IMR-90 (cell line): ENCODE data around the gene SCAANT1. TPM values are rescaled to one million over a fixed set of nuclear protein-coding genes. Genes with fewer than 3 reads are reported as not detected.
A peak's percentile ranks its signal among the peaks of the same experiment; 100 is the strongest.

Experiments used
- ATAC-seq: fragments of 200-7000 bp; cut with Tn5 transposase; 2 replicates; pipeline ENCODE4 v1.9.1; 2020; ENCODE audit warnings: low read depth, mild to moderate bottlenecking, moderate library complexity
- BruUV-seq: library from RNA; stranded (reverse); fragments of 400-500 nt; replicated peaks from 2 replicates; lab custom pipeline; 2021; lab: Mats Ljungman, UMichigan
- CTCF ChIA-PET: fragments of 300-600 bp; formaldehyde crosslinking; extraction: SDS; loops from one replicate; lab custom pipeline; 2021; ENCODE audit warnings: antibody characterized with exemption; lab: Yijun Ruan, JAX
- POLR2A ChIA-PET: fragments of 300-600 bp; sonication (Branson Sonifier 250); formaldehyde crosslinking; loops from one replicate; lab custom pipeline; 2022; ENCODE audit warnings: antibody characterized with exemption; ENCODE audit not compliant: unreplicated experiment; lab: Charles Lee
- DNase-seq: peaks from one replicate; pipeline ENCODE4 v3.0.0; 2013
- H2AFZ ChIP-seq: replicated peaks from 2 replicates; pipeline ENCODE3; 2013; ENCODE audit warnings: low read length, mild to moderate bottlenecking; ENCODE audit not compliant: poor library complexity
- H2AK5ac ChIP-seq: 2 replicates; pipeline ENCODE4 v1.6.1; 2013; ENCODE audit warnings: low read depth, low read length, inconsistent platforms
- H2AK9ac ChIP-seq: replicated peaks from 2 replicates; pipeline ENCODE3; 2013; ENCODE audit warnings: mild to moderate bottlenecking, low read depth, low read length, moderate library complexity; ENCODE audit not compliant: poor library complexity
- H2BK120ac ChIP-seq: 2 replicates; pipeline ENCODE4 v1.6.1; 2013; ENCODE audit warnings: low read depth, low read length, inconsistent platforms
- H2BK15ac ChIP-seq: 3 replicates; pipeline ENCODE4 v1.6.1; 2013; ENCODE audit warnings: low read depth, low read length, inconsistent platforms
- H2BK20ac ChIP-seq: 2 replicates; pipeline ENCODE4 v1.6.1; 2013; ENCODE audit warnings: low read depth, mild to moderate bottlenecking, inconsistent platforms, low read length, moderate library complexity
- H2BK5ac ChIP-seq: 2 replicates; pipeline ENCODE4 v1.6.1; 2013; ENCODE audit warnings: mild to moderate bottlenecking, low read depth, low read length, inconsistent platforms; ENCODE audit not compliant: poor library complexity, severe bottlenecking
- H3K14ac ChIP-seq: replicated peaks from 2 replicates; pipeline ENCODE4 v1.6.1; 2013; ENCODE audit warnings: low read depth, low read length, inconsistent platforms
- H3K18ac ChIP-seq: 2 replicates; pipeline ENCODE4 v1.6.1; 2013; ENCODE audit warnings: low read depth, low read length, control low read depth
- H3K23ac ChIP-seq: 2 replicates; pipeline ENCODE4 v1.6.1; 2013; ENCODE audit warnings: low read depth, low read length, inconsistent platforms
- H3K27ac ChIP-seq: 2 replicates; pipeline ENCODE4 v1.5.1; 2013; ENCODE audit warnings: mild to moderate bottlenecking, control low read depth, low read length; ENCODE audit not compliant: insufficient read depth
- H3K27me3 ChIP-seq: 2 replicates; pipeline ENCODE4 v1.6.1; 2013; ENCODE audit warnings: low read length; ENCODE audit not compliant: control insufficient read depth, insufficient read depth
- H3K36me3 ChIP-seq: 2 replicates; pipeline ENCODE4 v1.6.1; 2013; ENCODE audit warnings: low read length, mixed read lengths; ENCODE audit not compliant: control insufficient read depth, insufficient read depth
- H3K4ac ChIP-seq: 2 replicates; pipeline ENCODE4 v1.6.1; 2013; ENCODE audit warnings: low read depth, low read length, inconsistent platforms
- H3K4me1 ChIP-seq: 2 replicates; pipeline ENCODE4 v1.6.1; 2013; ENCODE audit warnings: low read length, mixed read lengths; ENCODE audit not compliant: control insufficient read depth, insufficient read depth
- H3K4me2 ChIP-seq: 2 replicates; pipeline ENCODE4 v1.6.1; 2013; ENCODE audit warnings: low read depth, mild to moderate bottlenecking, control low read depth, low read length, moderate library complexity
- H3K4me3 ChIP-seq: 2 replicates; pipeline ENCODE4 v1.5.1; 2013; ENCODE audit warnings: low read depth, mild to moderate bottlenecking, control low read depth, low read length, moderate library complexity; ENCODE audit not compliant: insufficient read depth
- H3K56ac ChIP-seq: 2 replicates; pipeline ENCODE4 v1.6.1; 2013; ENCODE audit warnings: low read length, inconsistent platforms; ENCODE audit not compliant: insufficient read depth; ENCODE audit errors: extremely low read depth
- H3K79me1 ChIP-seq, 2 experiments: 2 replicates each; pipeline ENCODE4 v1.6.1; 2013; ENCODE audit warnings: low read length in 2 of 2, inconsistent platforms in 1 of 2, low read depth in 1 of 2
- H3K9ac ChIP-seq: 2 replicates; pipeline ENCODE4 v1.6.1; 2013; ENCODE audit warnings: low read depth, low read length, control low read depth
- H3K9me1 ChIP-seq: 2 replicates; pipeline ENCODE4 v1.6.1; 2013; ENCODE audit warnings: low read length, inconsistent platforms; ENCODE audit not compliant: insufficient read depth
- H3K9me3 ChIP-seq: 2 replicates; pipeline ENCODE4 v1.6.1; 2013; ENCODE audit warnings: low read length; ENCODE audit not compliant: control insufficient read depth, insufficient read depth
- H4K20me1 ChIP-seq: 2 replicates; pipeline ENCODE4 v1.6.1; 2013; ENCODE audit warnings: low read length, inconsistent platforms; ENCODE audit not compliant: insufficient read depth
- H4K5ac ChIP-seq: 2 replicates; pipeline ENCODE4 v1.6.1; 2013; ENCODE audit warnings: mild to moderate bottlenecking, low read depth, low read length, control low read depth
- H4K8ac ChIP-seq, 2 experiments: 2 replicates each; pipeline ENCODE4 v1.6.1; 2013; ENCODE audit warnings: low read depth in 2 of 2, low read length in 2 of 2, control low read depth in 1 of 2, inconsistent platforms in 1 of 2
- H4K91ac ChIP-seq: 2 replicates; pipeline ENCODE4 v1.6.1; 2013; ENCODE audit warnings: low read depth, low read length, inconsistent platforms; ENCODE audit not compliant: insufficient read depth
- BHLHE40 ChIP-seq: fragments of 150-350 bp; IDR thresholded peaks from 2 replicates; pipeline ENCODE4 v1.6.1; 2016; ENCODE audit warnings: mild to moderate bottlenecking, low read depth, low read length
- CEBPB ChIP-seq: IDR thresholded peaks from 2 replicates; pipeline ENCODE4 v1.6.1; 2012; ENCODE audit warnings: low read depth, low read length, improper control_type of control experiment
- CHD1 ChIP-seq: IDR thresholded peaks from 2 replicates; pipeline ENCODE4 v1.6.1; 2012; ENCODE audit warnings: low read depth, low read length, improper control_type of control experiment
- CTCF ChIP-seq: conservative IDR thresholded peaks from 2 replicates; pipeline ENCODE4 v1.5.1; 2012; ENCODE audit warnings: mild to moderate bottlenecking, low read depth, low read length, improper control_type of control experiment
- MAFK ChIP-seq: IDR thresholded peaks from 2 replicates; pipeline ENCODE4 v1.6.1; 2012; ENCODE audit warnings: low read depth, low read length, improper control_type of control experiment
- MAZ ChIP-seq: IDR thresholded peaks from 2 replicates; pipeline ENCODE4 v1.6.1; 2012; ENCODE audit warnings: low read depth, mild to moderate bottlenecking, low read length, improper control_type of control experiment, moderate library complexity, borderline replicate concordance
- NFE2L2 ChIP-seq: fragments of 150-350 bp; IDR thresholded peaks from 2 replicates; pipeline ENCODE4 v1.6.1; 2016; ENCODE audit warnings: low read depth, mild to moderate bottlenecking, low read length
- POLR2A ChIP-seq: IDR thresholded peaks from 2 replicates; pipeline ENCODE4 v1.6.1; 2012; ENCODE audit warnings: mild to moderate bottlenecking, low read depth, low read length
- RAD21 ChIP-seq: IDR thresholded peaks from 2 replicates; pipeline ENCODE4 v1.6.1; 2012; ENCODE audit warnings: low read length, improper control_type of control experiment
- RCOR1 ChIP-seq: IDR thresholded peaks from 2 replicates; pipeline ENCODE4 v1.6.1; 2012; ENCODE audit warnings: mild to moderate bottlenecking, low read length, improper control_type of control experiment; ENCODE audit not compliant: insufficient replicate concordance
- SMC3 ChIP-seq: fragments of 150-350 bp; IDR thresholded peaks from 2 replicates; pipeline ENCODE4 v1.6.1; 2016; ENCODE audit warnings: low read depth, mild to moderate bottlenecking, antibody characterized with exemption, low read length, moderate library complexity
- USF2 ChIP-seq: fragments of 150-350 bp; IDR thresholded peaks from 2 replicates; pipeline ENCODE4 v1.6.1; 2017; ENCODE audit warnings: mild to moderate bottlenecking, antibody characterized with exemption, low read length, low read depth
- WGBS, 2 experiments: methylation state at CpG; one replicate each; pipeline versions ENCODE4 v1.1.5 to v1.1.7; 2013; ENCODE audit warnings: missing lambda C conversion rate in 2 of 2; ENCODE audit not compliant: insufficient read length in 1 of 2; ENCODE audit errors: extremely low coverage in 2 of 2; 5-methylcytosine and 5-hydroxymethylcytosine counted together
- dilution Hi-C: fragments of 300-500 bp; cut with HindIII; formaldehyde crosslinking; loops from one replicate; pipeline ENCODE4 v1.14.3; 2018; ENCODE audit warnings: low sequenced_read_pairs; ENCODE audit not compliant: unreplicated experiment
- in situ Hi-C: fragments of 300-500 bp; cut with MboI; formaldehyde crosslinking; loops from 3 replicates; pipeline ENCODE4 v1.14.3; 2019; ENCODE audit warnings: low sequenced_read_pairs, inconsistent platforms, mixed read lengths
- intact Hi-C: fragments of 100-400 bp; cut with micrococcal nuclease; formaldehyde crosslinking; loops from 2 replicates; pipeline ENCODE4 v1.10.0; 2022
- polyA plus RNA-seq, 3 experiments: library from polyadenylated mRNA; depleted of rRNA; stranded (reverse); fragments of >200 nt; gene quantifications; 2 replicates each; pipeline ENCODE4 v1.2.3, GENCODE V29; 2012; ENCODE audit warnings: low replicate concordance in 1 of 3
- total RNA-seq: library from RNA; depleted of rRNA; stranded (reverse); fragments of >200 nt; gene quantifications from 2 replicates; pipeline ENCODE4 v1.2.3, GENCODE V29; 2012
- TF ChIP-seq, protein P1 (sequence below): fragments of 150-350 bp; IDR thresholded peaks from 2 replicates; pipeline ENCODE4 v1.6.1; 2016; ENCODE audit warnings: low read depth, mild to moderate bottlenecking, low read length, moderate library complexity, borderline replicate concordance

The SCAANT1 gene
- total and polyA plus RNA-seq, 2 of the 4 experiments (the other 2 are of a cell fraction) = not detected

DNA sequence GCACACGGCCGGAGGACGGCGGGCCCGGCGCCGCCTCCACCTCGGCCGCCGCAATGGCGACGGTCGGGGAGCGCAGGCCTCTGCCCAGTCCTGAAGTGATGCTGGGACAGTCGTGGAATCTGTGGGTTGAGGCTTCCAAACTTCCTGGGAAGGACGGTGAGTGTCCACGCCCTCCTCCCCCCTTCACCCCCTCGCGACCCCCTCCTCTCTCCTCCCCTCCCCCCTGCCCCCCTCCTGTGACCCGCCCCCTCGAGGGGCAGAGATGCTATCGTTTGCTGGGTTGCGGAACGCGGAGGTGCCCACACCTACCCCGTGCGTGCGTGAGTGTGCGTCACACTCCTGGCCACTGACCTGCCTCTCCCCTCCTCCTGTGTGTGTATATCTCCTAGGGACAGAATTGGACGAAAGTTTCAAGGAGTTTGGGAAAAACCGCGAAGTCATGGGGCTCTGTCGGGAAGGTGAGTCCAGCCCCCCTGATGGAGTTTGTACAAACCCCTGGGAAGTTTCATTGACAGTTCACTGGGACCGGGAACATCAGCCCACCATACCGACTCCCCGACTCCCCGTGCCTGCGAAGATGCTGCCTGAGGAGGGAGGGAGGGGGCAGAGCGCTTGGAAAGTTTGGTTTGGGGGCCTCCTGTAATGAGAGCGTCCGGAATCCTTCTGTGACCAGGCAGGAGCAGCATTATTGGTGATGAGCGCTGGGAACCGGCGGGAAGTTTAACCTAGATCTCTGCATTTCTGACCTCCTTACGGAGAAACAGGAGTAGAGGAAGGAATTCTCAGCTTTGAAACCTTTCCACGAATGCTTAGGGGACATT is 795 bp upstream of the SCAANT1 start:
- dilution Hi-C loops = no loop called here
- H3K14ac ChIP-seq = peak overlapping the region; percentile 91
- CTCF ChIA-PET = no interaction called here
- TF ChIP-seq MAFK = no peak
- no peak for TF ChIP-seq BHLHE40
- peak; percentile 55 for TF ChIP-seq CEBPB
- TF ChIP-seq USF2 = peak; percentile 13; the same call in 1 of the 2 replicates
- TF ChIP-seq, protein P1, sequence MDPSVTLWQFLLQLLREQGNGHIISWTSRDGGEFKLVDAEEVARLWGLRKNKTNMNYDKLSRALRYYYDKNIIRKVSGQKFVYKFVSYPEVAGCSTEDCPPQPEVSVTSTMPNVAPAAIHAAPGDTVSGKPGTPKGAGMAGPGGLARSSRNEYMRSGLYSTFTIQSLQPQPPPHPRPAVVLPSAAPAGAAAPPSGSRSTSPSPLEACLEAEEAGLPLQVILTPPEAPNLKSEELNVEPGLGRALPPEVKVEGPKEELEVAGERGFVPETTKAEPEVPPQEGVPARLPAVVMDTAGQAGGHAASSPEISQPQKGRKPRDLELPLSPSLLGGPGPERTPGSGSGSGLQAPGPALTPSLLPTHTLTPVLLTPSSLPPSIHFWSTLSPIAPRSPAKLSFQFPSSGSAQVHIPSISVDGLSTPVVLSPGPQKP = no peak
- TF ChIP-seq RCOR1 = no peak
- peak; percentile 61 for TF ChIP-seq POLR2A
- TF ChIP-seq CTCF = no peak
- no peak for TF ChIP-seq SMC3
- TF ChIP-seq RAD21 = no peak
- TF ChIP-seq NFE2L2 = peak; percentile 72
- no peak for TF ChIP-seq CHD1
- peak; percentile 68; the same call in 1 of the 2 replicates for TF ChIP-seq MAZ

More for the DNA sequence above, 795 bp upstream of the SCAANT1 start:
- Histone ChIP-seq H3K9me3 (no peaks in the 10 kb centered on the region), H3K36me3 (peaks cover 8% of the 10 kb centered on the region), H2AK5ac (peak overlapping the region; percentile 83), H4K91ac (peak overlapping the region; percentile 71; the same call in 1 of the 2 replicates), H3K27ac (peak overlapping the region; percentile 89), H3K23ac (peak overlapping the region; percentile 71), H4K20me1 (peaks cover 18% of the 10 kb centered on the region; the same call in 1 of the 2 replicates), H3K9me1 (peaks cover 6% of the 10 kb centered on the region; the same call in 1 of the 2 replicates), H3K4me3 (peak overlapping the region; percentile 98), H3K27me3 (no peaks in the 10 kb centered on the region), H3K9ac (peak overlapping the region; percentile 84), H3K4me2 (peak overlapping the region; percentile 99), H2AK9ac (peak overlapping the region; percentile 91), H3K18ac (peak overlapping the region; percentile 43; the same call in 1 of the 2 replicates), H3K4me1 (peaks cover 8% of the 10 kb centered on the region), H2BK5ac (peak overlapping the region; percentile 96), H3K56ac (no peak overlapping the region), H2AFZ (peak overlapping the region; percentile 95), H3K4ac (peak overlapping the region; percentile 84), H4K5ac (peak overlapping the region; percentile 69; the same call in 1 of the 2 replicates), H2BK15ac (no peak overlapping the region), H4K8ac (peak overlapping the region in 1 of 2 experiments; percentile 72; a peak in 1 of 4 replicates), H3K79me1 (peaks cover 26 to 75% of the 10 kb centered on the region in 2 experiments), H2BK120ac (peak overlapping the region; percentile 17; the same call in 1 of the 2 replicates), H2BK20ac (no peak overlapping the region)
- BruUV-seq = no TSS peak
- POLR2A ChIA-PET = no interaction called here
- intact Hi-C loops (loop anchor here (1.0 to 5.0 kb wide), 4 partner anchors 36 to 589 kb away; no protein-coding TSS in a partner anchor), in situ Hi-C loops (no loop called here)
- 27% methylated on average over 6 of the region's 46 CpGs; no CpG with 5 or more reads in 1 of the 2 experiments for WGBS, 2 experiments
- peak; percentile 9 for ATAC-seq
- peak; percentile 78 for DNase-seq
